SK-N-SH (cell line): ENCODE data around the gene SUPT3H. TPM values are rescaled to one million over a fixed set of nuclear protein-coding genes. Genes with fewer than 3 reads are reported as not detected.
A peak's percentile ranks its signal among the peaks of the same experiment; 100 is the strongest.

Experiments used
- CTCF ChIA-PET: fragments of 300-600, 350-600 bp; formaldehyde crosslinking; extraction: SDS; loops from one replicate; lab custom pipeline; 2021; lab: Yijun Ruan, JAX
- POLR2A ChIA-PET: fragments of 350-600 bp; sonication (Branson Sonifier 250); formaldehyde crosslinking; extraction: SDS; loops from one replicate; lab custom pipeline; 2020; ENCODE audit warnings: antibody characterized with exemption, inconsistent platforms; lab: Yijun Ruan, JAX
- DNase-seq: peaks from one replicate; pipeline ENCODE4 v3.0.0; 2012
- H2AFZ ChIP-seq: fragments of 200-600 bp; sonication (generic); 2 replicates; pipeline ENCODE4 v1.8.1; 2016; ENCODE audit warnings: antibody characterized with exemption, mild to moderate bottlenecking, low read depth
- H3F3A ChIP-seq: fragments of 200-600 bp; sonication (generic); replicated peaks from 2 replicates; pipeline ENCODE3; 2016; ENCODE audit warnings: antibody characterized with exemption, mild to moderate bottlenecking; ENCODE audit not compliant: insufficient read depth
- H3K27ac ChIP-seq, 2 experiments: fragments of 200-500 bp in 1 of 2; fragments of 200-600 bp in 1 of 2; sonication (Bioruptor generic) in 1 of 2; sonication (generic), shearing (Covaris generic) in 1 of 2; 2 replicates each; pipeline versions ENCODE4 v1.5.1 to v1.6.1; 2014 to 2016; ENCODE audit warnings: low read depth in 2 of 2, inconsistent platforms in 1 of 2, low read length in 1 of 2, mild to moderate bottlenecking in 1 of 2, mixed read lengths in 1 of 2
- H3K27me3 ChIP-seq: fragments of 200-600 bp; sonication (generic), shearing (Covaris generic); 2 replicates; pipeline ENCODE4 v1.6.1; 2016; ENCODE audit warnings: mixed run types; ENCODE audit not compliant: insufficient read depth
- H3K36me3 ChIP-seq, 2 experiments: fragments of 200-500 bp in 1 of 2; fragments of 200-600 bp in 1 of 2; sonication (Bioruptor generic) in 1 of 2; sonication (generic) in 1 of 2; replicated peaks in 1 of 2; 2 replicates each; pipeline versions ENCODE3 to v1.5.1; 2014 to 2016; ENCODE audit warnings: low read length in 1 of 2, mild to moderate bottlenecking in 1 of 2; ENCODE audit not compliant: insufficient read depth in 2 of 2, control insufficient read depth in 1 of 2
- H3K4me1 ChIP-seq, 2 experiments: fragments of 200-500 bp in 1 of 2; fragments of 200-600 bp in 1 of 2; sonication (Bioruptor generic) in 1 of 2; sonication (generic), shearing (Covaris generic) in 1 of 2; 2 replicates each; pipeline versions ENCODE4 v1.5.1 to v1.6.1; 2014 to 2016; ENCODE audit warnings: low read depth in 1 of 2, low read length in 1 of 2, mixed run types in 1 of 2; ENCODE audit not compliant: insufficient read depth in 2 of 2, control insufficient read depth in 1 of 2
- H3K4me2 ChIP-seq: fragments of 200-600 bp; sonication (generic), shearing (Covaris generic); 2 replicates; pipeline ENCODE4 v1.6.1; 2017; ENCODE audit warnings: mixed run types
- H3K4me3 ChIP-seq, 2 experiments: fragments of 200-500 bp in 1 of 2; fragments of 200-600 bp in 1 of 2; sonication (Bioruptor generic) in 1 of 2; sonication (generic), shearing (Covaris generic) in 1 of 2; 2 replicates each; pipeline versions ENCODE4 v1.5.1 to v1.8.1; 2014 to 2016; ENCODE audit warnings: low read depth in 2 of 2, inconsistent platforms in 1 of 2, low read length in 1 of 2, mild to moderate bottlenecking in 1 of 2, mixed read lengths in 1 of 2, moderate library complexity in 1 of 2
- H3K79me2 ChIP-seq: fragments of 200-600 bp; sonication (generic); 2 replicates; pipeline ENCODE4 v1.8.1; 2017; ENCODE audit warnings: mild to moderate bottlenecking; ENCODE audit not compliant: insufficient read depth
- H3K9ac ChIP-seq: fragments of 200-600 bp; sonication (generic); 2 replicates; pipeline ENCODE4 v1.6.1; 2017; ENCODE audit warnings: mixed run types
- H3K9me2 ChIP-seq: fragments of 200-600 bp; sonication (generic); 2 replicates; pipeline ENCODE4 v1.6.1; 2017; ENCODE audit warnings: mixed run types
- H3K9me3 ChIP-seq: fragments of 200-600 bp; sonication (generic); 2 replicates; pipeline ENCODE4 v1.6.1; 2017; ENCODE audit warnings: mixed run types, mild to moderate bottlenecking, moderate library complexity
- H4K20me1 ChIP-seq: fragments of 200-600 bp; sonication (generic); 2 replicates; pipeline ENCODE4 v1.6.1; 2017; ENCODE audit warnings: mild to moderate bottlenecking, mixed run types; ENCODE audit not compliant: insufficient read depth
- CTCF ChIP-seq: fragments of 200-600 bp; sonication (generic); IDR thresholded peaks from 2 replicates; pipeline ENCODE4 v1.6.1; 2017; ENCODE audit warnings: antibody characterized with exemption, mild to moderate bottlenecking, moderate library complexity
- EP300 ChIP-seq, 2 experiments: IDR thresholded peaks; 2 replicates each; pipeline versions ENCODE4 v1.4.0 to v1.6.1; 2012; ENCODE audit warnings: borderline replicate concordance in 1 of 2, low read depth in 1 of 2, low read length in 1 of 2
- EZH2phosphoT487 ChIP-seq: fragments of 200-600 bp; sonication (generic); IDR thresholded peaks from 2 replicates; pipeline ENCODE4 v1.6.1; 2017; ENCODE audit warnings: low read depth, mixed run types, mild to moderate bottlenecking, antibody characterized with exemption, moderate library complexity, borderline replicate concordance
- GABPA ChIP-seq: IDR thresholded peaks from 2 replicates; pipeline ENCODE4 v1.4.0; 2012; ENCODE audit warnings: low read depth, mild to moderate bottlenecking
- IRF3 ChIP-seq: fragments of 150-350 bp; IDR thresholded peaks from 2 replicates; pipeline ENCODE4 v1.6.1; 2016; ENCODE audit warnings: mild to moderate bottlenecking, low read depth, low read length
- MAX ChIP-seq: IDR thresholded peaks from 2 replicates; pipeline ENCODE4 v1.4.0; 2012; ENCODE audit warnings: low read depth
- MEF2A ChIP-seq: IDR thresholded peaks from 2 replicates; pipeline ENCODE4 v1.4.0; 2012; ENCODE audit warnings: low read depth, borderline replicate concordance
- NFIC ChIP-seq: IDR thresholded peaks from 2 replicates; pipeline ENCODE4 v1.4.0; 2012; ENCODE audit warnings: borderline replicate concordance
- NRF1 ChIP-seq: IDR thresholded peaks from 2 replicates; pipeline ENCODE4 v1.6.1; 2012; ENCODE audit warnings: low read depth, mild to moderate bottlenecking, low read length
- RAD21 ChIP-seq: IDR thresholded peaks from 2 replicates; pipeline ENCODE4 v1.6.1; 2012; ENCODE audit warnings: mild to moderate bottlenecking, low read length
- RCOR1 ChIP-seq: fragments of 150-350 bp; IDR thresholded peaks from 2 replicates; pipeline ENCODE4 v1.6.1; 2017; ENCODE audit warnings: antibody characterized with exemption, low read length
- REST ChIP-seq: IDR thresholded peaks from 2 replicates; pipeline ENCODE4 v1.6.1; 2012; ENCODE audit warnings: mild to moderate bottlenecking, low read depth, low read length, moderate library complexity
- TCF12 ChIP-seq: IDR thresholded peaks from 2 replicates; pipeline ENCODE4 v1.4.0; 2012
- USF1 ChIP-seq: IDR thresholded peaks from 2 replicates; pipeline ENCODE4 v1.4.0; 2012; ENCODE audit warnings: low read depth, borderline replicate concordance
- WGBS: methylation state at CpG from one replicate; pipeline ENCODE4 v1.1.6; 2017; ENCODE audit warnings: low lambda C conversion rate; 5-methylcytosine and 5-hydroxymethylcytosine counted together
- polyA plus RNA-seq, 3 experiments: library from polyadenylated mRNA; depleted of rRNA; stranded (reverse); fragments of >200 nt; gene quantifications; 2 replicates each; pipeline ENCODE4 v1.2.3, GENCODE V29; 2012

The SUPT3H gene
- polyA plus RNA-seq, 1 of the 3 experiments (the other 2 are of a cell fraction) = 10.9 TPM

GRCh38 chr6:45086360-45087084 is 291.2 kb downstream of the SUPT3H start:
- Histone ChIP-seq H3K4me3 (no peak overlapping the region), H3K27me3 (no peaks in the 10 kb centered on the region), H4K20me1 (no peaks in the 10 kb centered on the region), H3F3A (no peaks in the 10 kb centered on the region), H3K9ac (no peak overlapping the region), H3K9me3 (no peaks in the 10 kb centered on the region), H3K4me2 (no peak overlapping the region), H3K27ac (no peak overlapping the region), H3K36me3 (no peaks in the 10 kb centered on the region), H3K9me2 (no peaks in the 10 kb centered on the region), H2AFZ (no peak overlapping the region), H3K79me2 (no peaks in the 10 kb centered on the region), H3K4me1 (no peaks in the 10 kb centered on the region; a peak in 1 of 4 replicates)
- POLR2A ChIA-PET = no interaction called here
- TF ChIP-seq CTCF (peak; percentile 27; the same call in 1 of the 2 replicates), NRF1 (no peak), EZH2phosphoT487 (no peak), GABPA (no peak), NFIC (no peak), USF1 (no peak), TCF12 (peak; percentile 35), MEF2A (no peak), IRF3 (no peak), RAD21 (peak; percentile 18; the same call in 1 of the 2 replicates)
- 78% methylated on average over 5 of the region's 5 CpGs for WGBS
- CTCF ChIA-PET = interaction anchor here (1.4 kb wide), 1 partner anchor 37 kb away, joined by 4 read pairs; no protein-coding TSS in a partner anchor
- DNase-seq = no peak

- Histone ChIP-seq H3K9me3 (no peaks in the 10 kb centered on the region), H3K4me1 (no peaks in the 10 kb centered on the region), H2AFZ (no peak overlapping the region), H3K9ac (no peak overlapping the region), H3K79me2 (no peaks in the 10 kb centered on the region), H3K9me2 (no peaks in the 10 kb centered on the region), H3K36me3 (no peaks in the 10 kb centered on the region), H3K27ac (no peak overlapping the region), H3K4me3 (no peak overlapping the region), H3K27me3 (no peaks in the 10 kb centered on the region), H3K4me2 (no peak overlapping the region), H4K20me1 (no peaks in the 10 kb centered on the region), H3F3A (no peaks in the 10 kb centered on the region)
- WGBS = 78% methylated on average over 3 of the region's 3 CpGs
- TF ChIP-seq RCOR1 (no peak), NFIC (peak; percentile 10; the same call in 1 of the 2 replicates), REST (no peak), TCF12 (peak; percentile 61; the same call in 1 of the 2 replicates), EP300 (IDR thresholded peaks at IDR 0.05; ENCODE audit: borderline replicate concordance in 1 of 2, low read depth in 1 of 2, low read length in 1 of 2) (0 out of 4 replicates have a peak, but pooled peaks of 1 of the 2 experiments have one; percentile 12), MAX (no peak)
- ChIA-PET CTCF (interaction anchor here (2.0 kb wide), 1 partner anchor 11 kb away, joined by 5 read pairs; no protein-coding TSS in a partner anchor), POLR2A (no interaction called here)
- no peak for DNase-seq
These were observed 293.5 kb downstream of the SUPT3H start for GRCh38 chr6:45084257-45084656.
